Astrocyte (in vitro differentiated cells and primary cell): ENCODE data around the gene SMARCA4. TPM values are rescaled to one million over a fixed set of nuclear protein-coding genes. Genes with fewer than 3 reads are reported as not detected.

Experiments used
- DNase-seq: peaks from one replicate; pipeline ENCODE4 v3.0.0-alpha.2; 2010; ENCODE audit warnings: low read depth
- FAIRE-seq: peaks from 2 replicates; lab custom pipeline; 2011; peaks lifted over from hg19 to GRCh38; lab: Jason Lieb, UNC
- H2AFZ ChIP-seq: 2 replicates; pipeline ENCODE4 v1.6.0; 2012; ENCODE audit warnings: low read depth, low read length, inconsistent platforms
- H3K27ac ChIP-seq: 2 replicates; pipeline ENCODE4 v1.5.1; 2011; ENCODE audit warnings: low read depth, low read length, inconsistent platforms
- H3K27me3 ChIP-seq: 2 replicates; pipeline ENCODE4 v1.6.0; 2011; ENCODE audit warnings: low read length, inconsistent platforms; ENCODE audit not compliant: insufficient read depth
- H3K36me3 ChIP-seq: 2 replicates; pipeline ENCODE4 v1.5.1; 2011; ENCODE audit warnings: low read length, inconsistent platforms; ENCODE audit not compliant: insufficient read depth
- H3K4me1 ChIP-seq: 2 replicates; pipeline ENCODE4 v1.5.1; 2011; ENCODE audit warnings: low read length, inconsistent platforms; ENCODE audit not compliant: insufficient read depth
- H3K4me2 ChIP-seq: 2 replicates; pipeline ENCODE4 v1.6.0; 2012; ENCODE audit warnings: low read length, inconsistent platforms
- H3K4me3 ChIP-seq: 2 replicates; pipeline ENCODE4 v1.5.1; 2011; ENCODE audit warnings: low read depth, mild to moderate bottlenecking, low read length, inconsistent platforms; ENCODE audit not compliant: insufficient read depth
- H3K79me2 ChIP-seq: 2 replicates; pipeline ENCODE4 v1.6.0; 2012; ENCODE audit warnings: mild to moderate bottlenecking, low read length, inconsistent platforms; ENCODE audit not compliant: insufficient read depth
- H3K9ac ChIP-seq: 2 replicates; pipeline ENCODE4 v1.6.0; 2012; ENCODE audit warnings: mild to moderate bottlenecking, low read length, inconsistent platforms
- H3K9me3 ChIP-seq: 2 replicates; pipeline ENCODE4 v1.5.1; 2012; ENCODE audit warnings: low read depth, mild to moderate bottlenecking, low read length, inconsistent platforms; ENCODE audit not compliant: insufficient read depth
- H4K20me1 ChIP-seq: 2 replicates; pipeline ENCODE4 v1.6.0; 2012; ENCODE audit warnings: low read length, inconsistent platforms; ENCODE audit not compliant: insufficient read depth
- H3K27ac Mint-ChIP-seq: one replicate; pipeline ENCODE4 v1.8.0; 2021; ENCODE audit warnings: mild to moderate bottlenecking, mixed read lengths; ENCODE audit not compliant: unreplicated experiment
- H3K27me3 Mint-ChIP-seq: one replicate; pipeline ENCODE4 v1.8.0; 2021; ENCODE audit warnings: low read depth, mixed read lengths; ENCODE audit not compliant: unreplicated experiment
- H3K36me3 Mint-ChIP-seq: one replicate; pipeline ENCODE4 v1.8.0; 2021; ENCODE audit warnings: low read depth, mixed read lengths; ENCODE audit not compliant: unreplicated experiment
- H3K4me1 Mint-ChIP-seq: one replicate; pipeline ENCODE4 v1.8.0; 2021; ENCODE audit warnings: low read depth, mixed read lengths; ENCODE audit not compliant: unreplicated experiment
- H3K4me3 Mint-ChIP-seq: one replicate; pipeline ENCODE4 v1.8.0; 2021; ENCODE audit warnings: mild to moderate bottlenecking, moderate library complexity, mixed read lengths; ENCODE audit not compliant: unreplicated experiment
- H3K9me3 Mint-ChIP-seq: one replicate; pipeline ENCODE4 v1.8.0; 2021; ENCODE audit warnings: mild to moderate bottlenecking, mixed read lengths; ENCODE audit not compliant: unreplicated experiment
- CTCF ChIP-seq: IDR thresholded peaks from 2 replicates; pipeline ENCODE4 v1.5.1; 2011; ENCODE audit warnings: low read depth, mild to moderate bottlenecking, inconsistent platforms, low read length, moderate library complexity; ENCODE audit not compliant: insufficient read depth
- EZH2 ChIP-seq: IDR thresholded peaks from 2 replicates; pipeline ENCODE4 v1.6.1; 2012; ENCODE audit warnings: mild to moderate bottlenecking, low read length, inconsistent platforms; ENCODE audit not compliant: insufficient read depth
- total RNA-seq: library from RNA; stranded (reverse); gene quantifications from 2 replicates; pipeline ENCODE4 v1.2.1, GENCODE V29; 2021

Gene SMARCA4
- total RNA-seq, 1 donor from 2014 or later = 159 TPM

- FAIRE-seq (no peak), DNase-seq (no peak)
- Mint-ChIP-seq H3K9me3 (no peaks in the 10 kb centered on the region), H3K27me3 (no peaks in the 10 kb centered on the region), H3K4me1 (peaks cover 8% of the 10 kb centered on the region), H3K4me3 (peak overlapping the region; percentile 90), H3K27ac (peak overlapping the region; percentile 62), H3K36me3 (peaks cover 2% of the 10 kb centered on the region)
- peak overlapping the region; percentile 31 for H2AFZ ChIP-seq
- H3K4me2 ChIP-seq = peak overlapping the region; percentile 93
- no peak for TF ChIP-seq CTCF
- no peak for TF ChIP-seq EZH2
- H4K20me1 ChIP-seq = peaks cover 30% of the 10 kb centered on the region
- H3K36me3 ChIP-seq = peaks cover 8% of the 10 kb centered on the region
- no peaks in the 10 kb centered on the region for H3K9me3 ChIP-seq
- no peaks in the 10 kb centered on the region for H3K27me3 ChIP-seq
- H3K9ac ChIP-seq = peak overlapping the region; percentile 90
- peak overlapping the region; percentile 71 for H3K4me3 ChIP-seq
- peak overlapping the region; percentile 53 for H3K27ac ChIP-seq
- peaks cover 17% of the 10 kb centered on the region for H3K4me1 ChIP-seq
- peaks cover 54% of the 10 kb centered on the region for H3K79me2 ChIP-seq
These were observed 32.9 kb upstream of the SMARCA4 start for GRCh38 chr19:10927730-10928562.

DNA sequence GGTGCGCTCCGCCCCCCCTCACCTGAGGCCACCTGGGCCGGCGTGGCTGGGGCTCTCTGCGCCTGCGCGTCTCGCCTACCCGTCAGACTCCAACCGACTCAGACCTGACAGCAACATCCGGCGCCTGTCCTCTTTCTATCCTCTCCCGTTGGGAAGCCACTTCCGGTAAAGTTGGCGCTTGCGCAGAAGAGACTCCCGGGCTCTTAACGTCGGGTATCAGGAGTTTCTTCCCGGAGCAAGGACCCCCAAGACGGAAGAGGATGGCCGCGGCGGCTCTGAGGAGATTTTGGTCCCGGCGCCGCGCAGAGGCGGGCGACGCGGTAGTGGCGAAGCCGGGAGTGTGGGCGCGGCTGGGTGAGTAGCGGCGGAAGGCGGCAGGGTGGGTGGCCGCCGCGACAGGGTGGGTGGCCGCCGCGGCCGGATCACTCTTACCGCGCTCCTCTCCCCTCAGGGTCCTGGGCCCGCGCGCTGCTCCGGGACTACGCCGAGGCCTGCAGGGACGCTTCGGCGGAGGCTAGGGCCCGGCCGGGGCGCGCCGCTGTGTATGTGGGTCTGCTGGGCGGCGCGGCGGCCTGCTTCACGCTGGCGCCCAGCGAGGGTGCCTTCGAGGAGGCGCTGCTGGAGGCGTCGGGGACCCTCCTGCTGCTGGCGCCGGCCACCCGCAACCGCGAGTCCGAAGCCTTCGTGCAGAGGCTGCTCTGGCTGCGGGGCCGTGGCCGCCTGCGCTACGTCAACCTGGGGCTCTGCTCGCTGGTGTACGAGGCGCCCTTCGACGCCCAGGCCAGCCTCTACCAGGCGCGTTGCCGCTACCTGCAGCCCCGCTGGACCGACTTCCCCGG, 32.0 kb upstream of the SMARCA4 start, which contains the start of the genes TIMM29 and YIPF2:
Gene TIMM29, plus strand, starts transcription at position 249 of the 839 bp plus-strand sequence. Its CDS starts 12 bp downstream, at position 261.
Gene YIPF2, minus strand, starts transcription at position 77 of the 839 bp plus-strand sequence. CDS start 229 bp downstream, outside the sequence.
- TF ChIP-seq CTCF (no peak), EZH2 (no peak)
- no peak for FAIRE-seq
- H3K9me3 ChIP-seq = no peaks in the 10 kb centered on the region

More for the DNA sequence above, 32.0 kb upstream of the SMARCA4 start, which contains the start of the genes TIMM29 and YIPF2:
- Histone ChIP-seq H3K9ac (peak within 1 kb of the TSS; percentile 90), H3K27me3 (no peaks in the 10 kb centered on the region), H3K4me3 (peak within 1 kb of the TSS; percentile 71), H3K4me2 (peak within 1 kb of the TSS; percentile 93), H3K36me3 (peaks cover 6% of the 10 kb centered on the region), H3K79me2 (peaks cover 59% of the 10 kb centered on the region), H3K4me1 (peaks cover 17% of the 10 kb centered on the region), H3K27ac (peak within 1 kb of the TSS; percentile 53), H2AFZ (peak within 1 kb of the TSS; percentile 58), H4K20me1 (peaks cover 29% of the 10 kb centered on the region)
- peaks cover 8% of the 10 kb centered on the region for H3K4me1 Mint-ChIP-seq
- no peaks in the 10 kb centered on the region for H3K9me3 Mint-ChIP-seq
- H3K4me3 Mint-ChIP-seq = peak within 1 kb of the TSS; percentile 90
- H3K36me3 Mint-ChIP-seq = peaks cover 2% of the 10 kb centered on the region
- DNase-seq = peak; percentile 90
- H3K27me3 Mint-ChIP-seq = no peaks in the 10 kb centered on the region
- peak within 1 kb of the TSS; percentile 62 for H3K27ac Mint-ChIP-seq
